Spinal cord (tissue), 10 donors: ENCODE measurements around the gene TMA7. TPM values are rescaled to one million over a fixed set of nuclear protein-coding genes. Genes with fewer than 3 reads are reported as not detected.

ENCODE experiments used
- DNase-seq, 6 donors: peaks; one replicate each; pipeline versions ENCODE4 v3.0.0 to v3.0.0-alpha.2; 2013 to 2015; ENCODE audit warnings: low spot score in 6 of 6, low read depth in 4 of 6
- H3K27ac ChIP-seq: one replicate; pipeline ENCODE4 v1.5.1; 2013; ENCODE audit warnings: low read depth, low read length, control low read depth
- H3K27me3 ChIP-seq: one replicate; pipeline ENCODE4 v1.6.1; 2013; ENCODE audit warnings: low read length; ENCODE audit not compliant: control insufficient read depth, insufficient read depth
- H3K36me3 ChIP-seq: one replicate; pipeline ENCODE4 v1.6.1; 2013; ENCODE audit warnings: low read length; ENCODE audit not compliant: control insufficient read depth, insufficient read depth
- H3K4me1 ChIP-seq: one replicate; pipeline ENCODE4 v1.6.1; 2013; ENCODE audit warnings: low read length; ENCODE audit not compliant: control insufficient read depth, insufficient read depth
- H3K4me3 ChIP-seq: one replicate; pipeline ENCODE4 v1.5.1; 2013; ENCODE audit warnings: low read depth, low read length, control low read depth
- H3K9me3 ChIP-seq: one replicate; pipeline ENCODE4 v1.6.1; 2013; ENCODE audit warnings: low read length; ENCODE audit not compliant: control insufficient read depth, insufficient read depth
- WGBS: methylation state at CpG from one replicate; pipeline ENCODE4 v1.1.5; 2013; ENCODE audit warnings: missing lambda C conversion rate; ENCODE audit not compliant: insufficient coverage; 5-methylcytosine and 5-hydroxymethylcytosine counted together
- polyA plus RNA-seq, 2 donors: library from polyadenylated mRNA; unstranded; fragments of 120-200 nt; gene quantifications; one replicate each; pipeline ENCODE4 v1.2.1, GENCODE V29; 2013; ENCODE audit not compliant: insufficient read length in 2 of 2
- total RNA-seq, 2 donors: library from RNA; depleted of rRNA in 1 of 2; stranded (reverse); fragments of 120-200 nt in 1 of 2; fragments of >200 nt in 1 of 2; gene quantifications; one replicate each; pipeline versions ENCODE4 v1.2.3 to v1.2.4, GENCODE V29; 2013 to 2014
- donor health status: healthy.

Gene TMA7
- total and polyA plus RNA-seq, 4 donors, result 120 to 435 (median 331) TPM

DNA sequence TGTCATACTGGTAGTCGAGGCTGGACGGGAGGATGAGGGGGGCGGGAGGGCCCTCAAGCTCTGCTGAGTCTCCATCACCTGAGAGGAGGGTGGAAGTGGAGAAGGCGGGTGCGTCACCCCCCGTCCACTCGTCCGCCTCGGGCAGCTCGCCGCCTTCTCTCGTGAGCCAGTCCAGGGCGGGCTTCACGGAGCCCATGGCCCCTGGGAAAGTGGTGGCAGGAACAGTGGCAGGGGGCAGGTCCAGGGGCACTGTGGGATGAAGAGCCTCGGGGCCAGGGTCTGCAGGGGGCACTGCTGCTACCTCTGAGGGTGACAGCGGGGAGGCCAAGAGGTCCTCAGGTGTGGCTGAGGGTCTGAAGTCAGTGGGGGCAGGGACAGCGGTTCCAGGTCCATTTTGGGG, 20.5 kb upstream of the TMA7 start:
- Histone ChIP-seq H3K4me3 (no peak overlapping the region), H3K27me3 (no peaks in the 10 kb centered on the region), H3K36me3 (peaks cover 97% of the 10 kb centered on the region), H3K4me1 (peaks cover 20% of the 10 kb centered on the region), H3K27ac (no peak overlapping the region), H3K9me3 (no peaks in the 10 kb centered on the region)
- WGBS, result 96% methylated on average over 17 of the region's 17 CpGs
- DNase-seq, result no peak

DNA sequence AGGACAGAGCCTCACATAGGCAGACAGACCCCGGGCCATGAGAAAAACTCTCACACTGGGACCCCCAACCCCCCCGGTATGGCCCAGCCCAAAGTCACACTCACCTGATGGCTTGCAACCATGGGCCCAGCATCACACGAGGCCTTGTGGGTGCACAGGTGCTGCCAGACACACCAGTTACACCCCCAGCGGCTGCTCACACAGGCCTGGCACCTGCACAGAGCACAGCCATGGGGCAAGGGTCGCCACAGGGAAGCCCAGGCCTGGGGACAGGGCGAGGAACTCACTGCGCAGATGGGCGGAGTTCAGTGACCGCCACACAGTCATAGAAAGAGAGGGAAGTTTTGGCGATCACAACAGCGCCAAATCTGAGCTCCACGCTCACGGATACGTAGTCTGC, 19.5 kb upstream of the TMA7 start:
- no peaks in the 10 kb centered on the region for H3K9me3 ChIP-seq
- DNase-seq, result no peak
- no peak overlapping the region for H3K4me3 ChIP-seq
- no peak overlapping the region for H3K27ac ChIP-seq
- WGBS, result 92% methylated on average over 14 of the region's 14 CpGs
- H3K36me3 ChIP-seq, result peaks cover 97% of the 10 kb centered on the region
- H3K4me1 ChIP-seq, result peaks cover 30% of the 10 kb centered on the region
- no peaks in the 10 kb centered on the region for H3K27me3 ChIP-seq

DNA sequence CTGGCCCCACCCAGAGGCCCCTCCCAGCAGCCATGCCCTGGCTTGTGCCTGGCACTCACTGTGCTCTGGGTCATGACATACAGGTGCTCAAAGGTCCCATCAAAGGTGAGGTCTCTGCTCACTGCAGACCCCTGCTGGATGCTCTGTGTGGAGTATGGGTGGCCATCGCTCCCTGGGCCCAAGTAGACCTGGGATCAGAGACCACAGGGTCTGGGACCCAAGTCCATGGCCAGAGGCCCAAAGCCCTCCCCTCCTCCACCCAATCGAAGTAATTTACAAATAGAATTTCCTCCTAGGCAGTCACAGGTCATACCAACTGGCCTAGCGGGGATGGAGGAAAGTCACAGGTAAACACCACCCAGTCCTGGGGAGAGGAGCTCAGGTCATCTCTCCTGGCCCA, 17.8 kb upstream of the TMA7 start:
- Histone ChIP-seq H3K9me3 (no peaks in the 10 kb centered on the region), H3K36me3 (peaks cover 83% of the 10 kb centered on the region), H3K4me1 (peaks cover 47% of the 10 kb centered on the region), H3K4me3 (no peak overlapping the region), H3K27ac (no peak overlapping the region), H3K27me3 (no peaks in the 10 kb centered on the region)
- WGBS, result 90% methylated on average over 3 of the region's 3 CpGs
- no peak for DNase-seq

DNA sequence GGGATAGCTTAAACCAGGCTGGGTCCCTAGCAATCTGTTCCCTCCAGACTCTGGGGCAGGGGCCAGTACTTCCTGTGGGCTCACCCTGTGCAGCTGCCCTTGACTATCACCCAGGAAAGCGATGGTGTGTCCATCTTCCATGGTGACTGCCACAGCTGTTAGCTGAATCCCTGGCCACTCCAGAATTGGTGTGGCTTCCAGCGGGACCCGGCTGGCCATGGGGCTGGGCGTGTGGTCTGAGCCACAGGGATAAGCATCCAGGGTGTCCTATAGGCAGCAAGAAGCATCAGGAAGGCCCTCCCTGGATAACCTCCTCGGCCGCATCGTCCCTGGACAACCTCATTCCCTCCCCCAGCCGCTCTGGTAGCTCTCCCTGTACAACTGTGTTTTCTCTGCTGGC, 17.4 kb upstream of the TMA7 start:
- peaks cover 51% of the 10 kb centered on the region for H3K4me1 ChIP-seq
- H3K36me3 ChIP-seq, result peaks cover 79% of the 10 kb centered on the region

DNA sequence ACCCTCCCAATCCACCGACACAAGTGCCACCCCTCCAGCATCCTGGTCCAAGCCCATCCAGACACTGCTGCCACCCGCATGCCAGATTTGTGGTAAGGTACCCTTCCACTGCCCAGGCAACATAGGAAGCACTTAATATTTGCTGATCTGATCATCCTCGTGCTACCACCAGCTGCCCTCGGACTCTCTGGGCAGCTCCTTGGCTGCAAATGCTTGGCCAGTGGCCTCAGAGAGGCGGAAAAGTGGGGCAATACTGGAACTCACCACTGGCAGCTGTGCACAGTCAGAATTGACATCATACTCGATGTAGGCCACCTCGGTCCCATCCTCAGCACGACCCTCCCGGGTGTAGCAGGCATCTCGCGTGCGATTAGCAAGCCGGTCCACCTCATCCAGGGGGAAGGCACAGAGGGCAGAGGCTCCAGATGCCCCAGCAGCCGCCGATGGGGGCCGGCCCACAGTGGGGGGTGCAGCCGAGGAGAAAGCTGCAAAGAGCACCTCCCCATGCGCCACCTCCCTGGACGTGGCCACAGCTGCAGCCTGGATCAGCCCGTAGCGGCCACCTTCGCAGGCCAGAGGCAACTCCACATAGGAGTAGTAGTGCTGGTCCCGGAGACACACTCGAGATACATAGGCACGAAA, 16.7 kb upstream of the TMA7 start:
- Histone ChIP-seq H3K36me3 (peaks cover 72% of the 10 kb centered on the region), H3K4me3 (no peak overlapping the region), H3K4me1 (peaks cover 58% of the 10 kb centered on the region), H3K27ac (no peak overlapping the region), H3K9me3 (no peaks in the 10 kb centered on the region), H3K27me3 (no peaks in the 10 kb centered on the region)
- no peak for DNase-seq
- WGBS, result 83% methylated on average over 25 of the region's 25 CpGs

More for the DNA sequence above, 17.4 kb upstream of the TMA7 start:
- no peaks in the 10 kb centered on the region for H3K27me3 ChIP-seq
- no peaks in the 10 kb centered on the region for H3K9me3 ChIP-seq
- no peak overlapping the region for H3K4me3 ChIP-seq
- no peak for DNase-seq
- no peak overlapping the region for H3K27ac ChIP-seq
- WGBS, result 94% methylated on average over 8 of the region's 8 CpGs

DNA sequence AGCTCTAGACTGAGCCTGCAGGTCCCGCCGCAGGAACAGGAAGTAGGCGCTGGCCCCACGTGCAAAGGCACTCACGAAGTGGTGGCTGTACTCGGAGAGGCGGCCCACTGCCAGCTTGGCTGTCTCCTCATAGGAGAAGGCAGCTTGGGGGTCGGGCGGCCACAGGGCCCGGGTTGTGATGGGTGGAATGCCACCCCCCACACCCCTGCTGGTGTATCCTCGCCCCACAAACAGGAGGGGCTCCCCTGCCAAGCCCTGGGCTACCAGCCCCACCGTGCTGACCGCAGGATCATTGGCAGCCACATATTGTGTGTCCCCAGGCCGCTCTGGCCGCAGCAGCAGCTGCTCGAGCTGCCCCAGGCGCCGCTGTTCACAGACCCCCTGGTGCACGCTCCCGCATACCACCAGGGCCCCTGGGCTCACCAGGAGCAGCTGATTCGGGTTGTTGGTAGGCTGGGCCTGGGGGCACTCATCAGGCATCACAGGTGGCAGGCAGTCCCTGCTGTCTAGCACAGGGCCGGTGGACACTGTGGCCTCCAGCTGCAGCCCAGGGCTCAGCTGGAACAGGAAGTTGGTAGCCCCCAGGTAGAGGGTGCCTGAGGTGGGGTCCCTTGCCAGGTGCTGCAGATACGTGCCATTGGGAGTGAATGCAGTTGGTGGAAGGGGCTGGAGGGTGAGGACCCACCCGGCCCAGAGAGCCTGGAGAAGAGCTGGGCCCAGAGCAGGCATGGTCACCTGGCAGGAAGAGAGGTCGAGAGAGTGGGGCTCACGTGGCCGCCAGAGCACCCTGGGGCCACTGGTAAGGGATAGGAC, 16.0 kb upstream of the TMA7 start:
- DNase-seq, result no peak
- WGBS, result 86% methylated on average over 23 of the region's 27 CpGs
- peaks cover 65% of the 10 kb centered on the region for H3K36me3 ChIP-seq
- H3K4me1 ChIP-seq, result peaks cover 60% of the 10 kb centered on the region
- H3K27ac ChIP-seq, result no peak overlapping the region
- H3K27me3 ChIP-seq, result no peaks in the 10 kb centered on the region
- H3K4me3 ChIP-seq, result no peak overlapping the region
- no peaks in the 10 kb centered on the region for H3K9me3 ChIP-seq

DNA sequence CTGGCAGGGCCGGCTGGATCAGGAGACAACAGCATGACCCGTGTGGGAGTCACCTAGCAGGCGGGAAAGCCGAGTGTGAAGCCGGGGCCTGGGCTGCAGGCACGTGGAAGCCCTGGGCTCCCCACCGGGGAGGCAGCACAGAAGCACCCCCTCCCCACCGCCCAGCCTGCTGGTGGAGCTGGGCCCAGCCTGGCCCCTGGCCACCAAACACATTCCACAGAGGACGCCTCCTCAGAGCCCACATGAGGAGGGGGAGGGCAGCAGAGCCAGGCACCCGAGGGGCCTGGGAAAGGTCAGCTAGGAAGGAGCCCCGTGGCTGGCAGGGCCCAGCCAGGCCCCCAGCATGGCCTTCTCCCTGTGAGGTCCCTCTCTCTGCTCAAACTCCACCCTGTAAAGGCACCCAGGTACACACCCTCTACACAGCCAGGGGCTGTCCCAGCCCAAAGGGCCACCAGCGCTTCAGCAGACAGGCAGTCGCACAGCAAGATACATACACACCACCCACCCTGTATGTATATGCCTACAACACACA, 14.7 kb upstream of the TMA7 start:
- H3K27me3 ChIP-seq, result no peaks in the 10 kb centered on the region
- H3K4me1 ChIP-seq, result peaks cover 68% of the 10 kb centered on the region
- H3K36me3 ChIP-seq, result peaks cover 52% of the 10 kb centered on the region
- WGBS, result 24% methylated on average over 12 of the region's 13 CpGs
- H3K9me3 ChIP-seq, result no peaks in the 10 kb centered on the region
- peak in 2 of 6 donors; percentile 54 to 80 for DNase-seq
- H3K4me3 ChIP-seq, result peak overlapping the region; percentile 4
- peak overlapping the region; percentile 78 for H3K27ac ChIP-seq

DNA sequence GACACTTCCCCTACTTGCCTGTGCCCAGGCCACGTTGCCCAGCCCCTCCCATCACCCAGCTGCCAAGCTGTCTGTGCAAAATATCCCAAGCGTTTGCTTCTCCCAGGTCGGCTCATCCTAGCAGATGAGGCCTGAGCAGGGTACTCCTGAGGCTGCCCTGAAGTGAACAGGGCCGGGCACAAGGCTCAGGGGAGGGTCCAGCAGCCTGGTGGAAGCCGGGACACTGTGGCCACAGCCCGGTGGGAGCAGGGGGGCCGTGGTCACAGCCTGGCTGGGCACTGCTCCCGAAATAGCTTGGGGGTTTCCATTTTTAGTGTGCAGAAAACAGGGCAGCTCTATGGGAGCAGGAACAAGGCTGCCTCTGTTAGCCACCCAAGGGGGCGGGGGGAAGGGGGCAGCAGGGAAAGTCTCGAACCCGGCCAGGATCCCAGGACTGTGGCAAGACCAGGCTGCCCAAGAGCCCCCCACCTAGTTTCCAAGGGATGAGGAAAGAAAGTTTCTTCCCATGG, 13.6 kb upstream of the TMA7 start:
- Histone ChIP-seq H3K4me1 (peaks cover 71% of the 10 kb centered on the region), H3K9me3 (no peaks in the 10 kb centered on the region), H3K4me3 (peak overlapping the region; percentile 3), H3K27me3 (no peaks in the 10 kb centered on the region), H3K36me3 (peaks cover 47% of the 10 kb centered on the region), H3K27ac (peak overlapping the region; percentile 78)
- DNase-seq, result peak in 2 of 6 donors; percentile 55 to 86
- 27% methylated on average over 11 of the region's 11 CpGs for WGBS

DNA sequence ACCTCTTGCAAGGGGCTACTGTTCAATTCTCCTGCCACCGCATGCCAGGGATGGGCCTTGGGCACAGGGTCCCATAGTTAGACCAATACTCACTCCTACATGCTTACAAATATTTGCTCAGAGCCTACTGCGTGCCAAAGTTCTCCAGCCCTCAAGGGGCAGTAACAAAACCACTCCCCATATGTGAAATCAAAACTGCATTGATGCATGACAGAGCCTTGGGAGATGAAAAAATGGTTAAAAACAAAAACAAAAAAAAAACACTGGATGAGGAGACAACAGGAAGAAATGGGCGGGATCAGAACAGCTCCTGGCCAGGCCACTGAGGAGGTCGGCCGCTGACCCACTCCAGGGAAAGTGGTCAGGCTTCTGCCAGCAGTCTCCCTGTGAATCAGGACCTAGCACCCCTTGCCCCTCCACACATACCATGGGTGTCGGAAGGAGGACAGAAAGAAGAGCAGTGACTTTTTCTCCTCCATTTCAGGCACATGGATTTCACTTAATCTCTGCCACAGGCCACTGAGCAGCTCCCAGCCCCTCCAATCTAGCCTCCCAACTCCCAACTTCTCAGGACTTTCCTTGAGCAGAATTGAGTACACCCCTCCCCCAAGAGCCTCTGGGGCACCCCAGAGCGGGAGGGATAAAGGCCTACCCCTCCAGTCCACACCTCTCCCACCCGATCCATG, 13.0 kb upstream of the TMA7 start:
- peaks cover 71% of the 10 kb centered on the region for H3K4me1 ChIP-seq
- no peak for DNase-seq
- no peaks in the 10 kb centered on the region for H3K27me3 ChIP-seq
- H3K4me3 ChIP-seq, result peak overlapping the region; percentile 3
- 31% methylated on average over 4 of the region's 8 CpGs for WGBS
- H3K27ac ChIP-seq, result peak overlapping the region; percentile 78
- peaks cover 47% of the 10 kb centered on the region for H3K36me3 ChIP-seq
- H3K9me3 ChIP-seq, result no peaks in the 10 kb centered on the region
